Astrocyte (in vitro differentiated cells and primary cell): ENCODE data around the gene SSU72. TPM values are rescaled to one million over a fixed set of nuclear protein-coding genes. Genes with fewer than 3 reads are reported as not detected.

Experiments used
- DNase-seq: peaks from one replicate; pipeline ENCODE4 v3.0.0-alpha.2; 2010; ENCODE audit warnings: low read depth
- FAIRE-seq: peaks from 2 replicates; lab custom pipeline; 2011; peaks lifted over from hg19 to GRCh38; lab: Jason Lieb, UNC
- H2AFZ ChIP-seq: 2 replicates; pipeline ENCODE4 v1.6.0; 2012; ENCODE audit warnings: low read depth, low read length, inconsistent platforms
- H3K27ac ChIP-seq: 2 replicates; pipeline ENCODE4 v1.5.1; 2011; ENCODE audit warnings: low read depth, low read length, inconsistent platforms
- H3K27me3 ChIP-seq: 2 replicates; pipeline ENCODE4 v1.6.0; 2011; ENCODE audit warnings: low read length, inconsistent platforms; ENCODE audit not compliant: insufficient read depth
- H3K36me3 ChIP-seq: 2 replicates; pipeline ENCODE4 v1.5.1; 2011; ENCODE audit warnings: low read length, inconsistent platforms; ENCODE audit not compliant: insufficient read depth
- H3K4me1 ChIP-seq: 2 replicates; pipeline ENCODE4 v1.5.1; 2011; ENCODE audit warnings: low read length, inconsistent platforms; ENCODE audit not compliant: insufficient read depth
- H3K4me2 ChIP-seq: 2 replicates; pipeline ENCODE4 v1.6.0; 2012; ENCODE audit warnings: low read length, inconsistent platforms
- H3K4me3 ChIP-seq: 2 replicates; pipeline ENCODE4 v1.5.1; 2011; ENCODE audit warnings: low read depth, mild to moderate bottlenecking, low read length, inconsistent platforms; ENCODE audit not compliant: insufficient read depth
- H3K79me2 ChIP-seq: 2 replicates; pipeline ENCODE4 v1.6.0; 2012; ENCODE audit warnings: mild to moderate bottlenecking, low read length, inconsistent platforms; ENCODE audit not compliant: insufficient read depth
- H3K9ac ChIP-seq: 2 replicates; pipeline ENCODE4 v1.6.0; 2012; ENCODE audit warnings: mild to moderate bottlenecking, low read length, inconsistent platforms
- H3K9me3 ChIP-seq: 2 replicates; pipeline ENCODE4 v1.5.1; 2012; ENCODE audit warnings: low read depth, mild to moderate bottlenecking, low read length, inconsistent platforms; ENCODE audit not compliant: insufficient read depth
- H4K20me1 ChIP-seq: 2 replicates; pipeline ENCODE4 v1.6.0; 2012; ENCODE audit warnings: low read length, inconsistent platforms; ENCODE audit not compliant: insufficient read depth
- H3K27ac Mint-ChIP-seq: one replicate; pipeline ENCODE4 v1.8.0; 2021; ENCODE audit warnings: mild to moderate bottlenecking, mixed read lengths; ENCODE audit not compliant: unreplicated experiment
- H3K27me3 Mint-ChIP-seq: one replicate; pipeline ENCODE4 v1.8.0; 2021; ENCODE audit warnings: low read depth, mixed read lengths; ENCODE audit not compliant: unreplicated experiment
- H3K36me3 Mint-ChIP-seq: one replicate; pipeline ENCODE4 v1.8.0; 2021; ENCODE audit warnings: low read depth, mixed read lengths; ENCODE audit not compliant: unreplicated experiment
- H3K4me1 Mint-ChIP-seq: one replicate; pipeline ENCODE4 v1.8.0; 2021; ENCODE audit warnings: low read depth, mixed read lengths; ENCODE audit not compliant: unreplicated experiment
- H3K4me3 Mint-ChIP-seq: one replicate; pipeline ENCODE4 v1.8.0; 2021; ENCODE audit warnings: mild to moderate bottlenecking, moderate library complexity, mixed read lengths; ENCODE audit not compliant: unreplicated experiment
- H3K9me3 Mint-ChIP-seq: one replicate; pipeline ENCODE4 v1.8.0; 2021; ENCODE audit warnings: mild to moderate bottlenecking, mixed read lengths; ENCODE audit not compliant: unreplicated experiment
- CTCF ChIP-seq: IDR thresholded peaks from 2 replicates; pipeline ENCODE4 v1.5.1; 2011; ENCODE audit warnings: low read depth, mild to moderate bottlenecking, inconsistent platforms, low read length, moderate library complexity; ENCODE audit not compliant: insufficient read depth
- EZH2 ChIP-seq: IDR thresholded peaks from 2 replicates; pipeline ENCODE4 v1.6.1; 2012; ENCODE audit warnings: mild to moderate bottlenecking, low read length, inconsistent platforms; ENCODE audit not compliant: insufficient read depth
- total RNA-seq: library from RNA; stranded (reverse); gene quantifications from 2 replicates; pipeline ENCODE4 v1.2.1, GENCODE V29; 2021

The SSU72 gene
- total RNA-seq, 1 donor from 2014 or later: 145 TPM

- Histone ChIP-seq H3K9ac (no peak overlapping the region), H2AFZ (no peak overlapping the region), H3K79me2 (peaks cover 47% of the 10 kb centered on the region), H3K4me2 (no peak overlapping the region), H4K20me1 (peaks cover 63% of the 10 kb centered on the region), H3K27ac (no peak overlapping the region), H3K36me3 (no peaks in the 10 kb centered on the region), H3K4me3 (no peak overlapping the region), H3K4me1 (peaks cover 5% of the 10 kb centered on the region), H3K9me3 (no peaks in the 10 kb centered on the region), H3K27me3 (no peaks in the 10 kb centered on the region)
- Mint-ChIP-seq H3K27me3 (no peaks in the 10 kb centered on the region), H3K4me1 (peaks cover 19% of the 10 kb centered on the region), H3K9me3 (no peaks in the 10 kb centered on the region), H3K4me3 (no peak overlapping the region), H3K36me3 (peaks cover 12% of the 10 kb centered on the region), H3K27ac (no peak overlapping the region)
- TF ChIP-seq EZH2 (no peak), CTCF (no peak)
- DNase-seq (no peak), FAIRE-seq (no peak)
Observed at GRCh38 chr1:1553821-1554494, 20.7 kb downstream of the SSU72 start.

GRCh38 chr1:1552263-1552639 lies 22.4 kb downstream of the SSU72 start:
- no peaks in the 10 kb centered on the region for H3K27me3 ChIP-seq
- no peak overlapping the region for H3K27ac ChIP-seq
- peaks cover 52% of the 10 kb centered on the region for H4K20me1 ChIP-seq
- DNase-seq (no peak), FAIRE-seq (no peak)
- no peaks in the 10 kb centered on the region for H3K27me3 Mint-ChIP-seq
- no peaks in the 10 kb centered on the region for H3K9me3 Mint-ChIP-seq
- H3K4me1 Mint-ChIP-seq: peaks cover 22% of the 10 kb centered on the region
- no peaks in the 10 kb centered on the region for H3K36me3 ChIP-seq
- H3K79me2 ChIP-seq: peaks cover 40% of the 10 kb centered on the region
- TF ChIP-seq EZH2: no peak
- no peak for TF ChIP-seq CTCF
- H3K4me1 ChIP-seq: peaks cover 5% of the 10 kb centered on the region
- H3K4me2 ChIP-seq: no peak overlapping the region
- H2AFZ ChIP-seq: no peak overlapping the region
- H3K4me3 Mint-ChIP-seq: peak overlapping the region; percentile 20
- H3K4me3 ChIP-seq: no peak overlapping the region
- H3K36me3 Mint-ChIP-seq: peaks cover 8% of the 10 kb centered on the region
- H3K9me3 ChIP-seq: no peaks in the 10 kb centered on the region
- no peak overlapping the region for H3K27ac Mint-ChIP-seq
- no peak overlapping the region for H3K9ac ChIP-seq

- no peak overlapping the region for H3K4me3 ChIP-seq
- FAIRE-seq: no peak
- no peaks in the 10 kb centered on the region for H3K27me3 Mint-ChIP-seq
Observed at GRCh38 chr1:1551524-1552262, 23.0 kb downstream of the SSU72 start.

More at GRCh38 chr1:1551524-1552262, 23.0 kb downstream of the SSU72 start:
- Histone ChIP-seq H4K20me1 (peaks cover 49% of the 10 kb centered on the region), H3K27ac (no peak overlapping the region), H2AFZ (no peak overlapping the region), H3K9ac (no peak overlapping the region), H3K36me3 (no peaks in the 10 kb centered on the region), H3K79me2 (peaks cover 40% of the 10 kb centered on the region), H3K27me3 (no peaks in the 10 kb centered on the region), H3K4me2 (no peak overlapping the region), H3K4me1 (peaks cover 5% of the 10 kb centered on the region), H3K9me3 (no peaks in the 10 kb centered on the region)
- no peaks in the 10 kb centered on the region for H3K9me3 Mint-ChIP-seq
- peak overlapping the region; percentile 20 for H3K4me3 Mint-ChIP-seq
- no peak for DNase-seq
- H3K36me3 Mint-ChIP-seq: peaks cover 8% of the 10 kb centered on the region
- TF ChIP-seq EZH2 (no peak), CTCF (no peak)
- H3K27ac Mint-ChIP-seq: no peak overlapping the region
- H3K4me1 Mint-ChIP-seq: peaks cover 22% of the 10 kb centered on the region
